PC-3 (cell line): ENCODE results near the gene DCP2.

Experiments
- EZH2 ChIP-seq: fragments of 300-600 bp; sonication (generic); IDR thresholded peaks from one replicate; pipeline ENCODE4 v1.6.1; 2017; ENCODE audit warnings: antibody characterized with exemption, mild to moderate bottlenecking, low read length; ENCODE audit not compliant: unreplicated experiment
- EZH2phosphoT487 ChIP-seq: fragments of 300-600 bp; sonication (generic); IDR thresholded peaks from 2 replicates; pipeline ENCODE4 v1.6.1; 2018; ENCODE audit warnings: mild to moderate bottlenecking, antibody characterized with exemption, low read length, borderline replicate concordance
- TF ChIP-seq, protein P1 (sequence below): fragments of 300-600 bp; sonication (generic); conservative IDR thresholded peaks from 2 replicates; pipeline ENCODE4 v1.5.1; 2017; ENCODE audit warnings: antibody characterized with exemption, low read depth, mild to moderate bottlenecking, low read length

DNA sequence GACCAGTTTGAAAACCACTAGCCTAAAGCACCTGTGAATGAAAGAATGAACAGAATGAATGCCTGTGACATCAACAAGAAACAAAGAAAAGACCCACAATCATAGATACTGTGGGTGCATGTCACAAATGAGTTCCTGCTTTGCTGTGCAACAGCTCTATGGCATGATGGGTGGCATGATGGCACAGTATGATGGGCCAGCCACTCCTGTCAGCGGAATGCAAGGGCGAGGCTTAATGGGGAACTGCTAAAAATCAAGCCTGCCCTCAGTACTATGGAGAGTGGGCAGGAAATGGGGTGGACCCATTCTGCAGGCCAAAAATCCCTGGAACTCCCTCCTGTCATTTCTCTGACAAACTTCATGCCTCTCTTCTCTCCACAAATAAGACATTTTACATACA is 89.0 kb downstream of the DCP2 start:
- TF ChIP-seq, protein P1, sequence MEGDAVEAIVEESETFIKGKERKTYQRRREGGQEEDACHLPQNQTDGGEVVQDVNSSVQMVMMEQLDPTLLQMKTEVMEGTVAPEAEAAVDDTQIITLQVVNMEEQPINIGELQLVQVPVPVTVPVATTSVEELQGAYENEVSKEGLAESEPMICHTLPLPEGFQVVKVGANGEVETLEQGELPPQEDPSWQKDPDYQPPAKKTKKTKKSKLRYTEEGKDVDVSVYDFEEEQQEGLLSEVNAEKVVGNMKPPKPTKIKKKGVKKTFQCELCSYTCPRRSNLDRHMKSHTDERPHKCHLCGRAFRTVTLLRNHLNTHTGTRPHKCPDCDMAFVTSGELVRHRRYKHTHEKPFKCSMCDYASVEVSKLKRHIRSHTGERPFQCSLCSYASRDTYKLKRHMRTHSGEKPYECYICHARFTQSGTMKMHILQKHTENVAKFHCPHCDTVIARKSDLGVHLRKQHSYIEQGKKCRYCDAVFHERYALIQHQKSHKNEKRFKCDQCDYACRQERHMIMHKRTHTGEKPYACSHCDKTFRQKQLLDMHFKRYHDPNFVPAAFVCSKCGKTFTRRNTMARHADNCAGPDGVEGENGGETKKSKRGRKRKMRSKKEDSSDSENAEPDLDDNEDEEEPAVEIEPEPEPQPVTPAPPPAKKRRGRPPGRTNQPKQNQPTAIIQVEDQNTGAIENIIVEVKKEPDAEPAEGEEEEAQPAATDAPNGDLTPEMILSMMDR: no peak
- TF ChIP-seq EZH2phosphoT487 (no peak), EZH2 (no peak)
